GM18858 (cell line): ENCODE results near the gene TRPM6.
"Not testable (repeated sequence)": the region's sequence is repeated elsewhere in the genome, so short reads cannot be mapped to it uniquely, and the experiment has no call there.

Experiments used
- ATAC-seq: cut with Tn5 transposase; IDR thresholded peaks from one replicate; pipeline ENCODE4 v1.9.1; 2021; ENCODE audit not compliant: unreplicated experiment

The TRPM6 gene

GRCh38 chr9:74887041-74887980 lies at the start of gene TRPM6:
Gene TRPM6, minus strand, starts transcription at chr9:74887921. Its CDS starts 65 bp downstream, at chr9:74887856.
- ATAC-seq: no peak

- ATAC-seq: no peak
These were observed 47.3 kb upstream of the TRPM6 start for GRCh38 chr9:74935008-74935407.

- ATAC-seq: no peak
These were observed 34.0 kb upstream of the TRPM6 start for GRCh38 chr9:74921737-74922136.

GRCh38 chr9:74920944-74921626 lies 33.4 kb upstream of the TRPM6 start:
- ATAC-seq: no peak

- no peak for ATAC-seq
These were observed 22.3 kb upstream of the TRPM6 start for GRCh38 chr9:74910036-74910435.

GRCh38 chr9:74908665-74909064 lies 20.9 kb upstream of the TRPM6 start:
- no peak for ATAC-seq

GRCh38 chr9:74907085-74907484 lies 19.4 kb upstream of the TRPM6 start:
- ATAC-seq: no peak

GRCh38 chr9:74901001-74901400 lies 13.3 kb upstream of the TRPM6 start:
- ATAC-seq: no peak

- not testable (repeated sequence) for ATAC-seq
These were observed 728 bp upstream of the TRPM6 start for GRCh38 chr9:74888449-74888848.

GRCh38 chr9:74887981-74888370 lies 255 bp upstream of the TRPM6 start:
- ATAC-seq: no peak

- no peak for ATAC-seq
These were observed 11.3 kb downstream of the TRPM6 start for GRCh38 chr9:74876382-74876949.

- ATAC-seq: no peak
These were observed 12.1 kb downstream of the TRPM6 start for GRCh38 chr9:74875656-74876055.

GRCh38 chr9:74874220-74874619 lies 13.5 kb downstream of the TRPM6 start:
- no peak for ATAC-seq

GRCh38 chr9:74872619-74873233 lies 15.0 kb downstream of the TRPM6 start:
- ATAC-seq: no peak

GRCh38 chr9:74867483-74867882 lies 20.2 kb downstream of the TRPM6 start:
- no peak for ATAC-seq

- ATAC-seq: no peak
These were observed 22.5 kb downstream of the TRPM6 start for GRCh38 chr9:74865177-74865576.

GRCh38 chr9:74861773-74862474 lies 25.8 kb downstream of the TRPM6 start:
- ATAC-seq: no peak

GRCh38 chr9:74861071-74861470 lies 26.6 kb downstream of the TRPM6 start:
- ATAC-seq: no peak

GRCh38 chr9:74860247-74860646 lies 27.5 kb downstream of the TRPM6 start:
- not testable (repeated sequence) for ATAC-seq

- no peak for ATAC-seq
These were observed 27.9 kb downstream of the TRPM6 start for GRCh38 chr9:74859786-74860185.
